ENCODE data around the gene EEIG2.
"Not testable (repeated sequence)": the region's sequence is repeated elsewhere in the genome, so short reads cannot be mapped to it uniquely, and the experiment has no call there.

The EEIG2 gene

GRCh38 chr1:108531444-108531843 lies 28.5 kb upstream of the EEIG2 start:
- H3K4me3 ChIP-seq (ENCODE audit: low read length), result no peak overlapping the region
- no peak overlapping the region for H3K9ac ChIP-seq (ENCODE audit: low read length)
- no peaks in the 10 kb centered on the region for H3K9me3 ChIP-seq (ENCODE audit: control insufficient read depth, low read depth, low read length)
- H3K4me1 ChIP-seq (ENCODE audit: control insufficient read depth, low read depth, low read length), result peaks cover 6% of the 10 kb centered on the region
- H3K27ac ChIP-seq (ENCODE audit: low read length), result no peak overlapping the region
- no peaks in the 10 kb centered on the region for H3K36me3 ChIP-seq (ENCODE audit: control insufficient read depth, low read depth, low read length)
- H3K27me3 ChIP-seq (ENCODE audit: control insufficient read depth, insufficient read depth, low read length), result no peaks in the 10 kb centered on the region

DNA sequence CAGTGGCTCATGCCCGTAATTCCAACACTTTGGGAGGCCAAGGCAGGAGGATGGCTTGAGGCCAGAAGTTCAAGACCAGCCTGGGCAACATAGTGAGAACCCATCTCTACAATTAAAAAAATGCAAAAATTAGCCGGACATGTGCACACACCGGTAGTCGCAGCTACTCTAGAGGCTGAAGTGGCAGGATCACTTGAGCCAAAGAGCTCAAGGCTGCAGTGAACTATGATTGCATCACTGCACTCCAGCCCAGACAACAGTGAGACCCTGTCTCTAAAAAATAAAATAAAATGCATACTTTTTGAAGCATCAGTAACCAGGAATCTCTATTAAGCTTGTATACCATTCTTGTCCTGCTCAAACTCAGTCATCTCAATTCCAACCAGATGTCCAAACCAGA lies 27.2 kb upstream of the EEIG2 start:
- Histone ChIP-seq H3K9me3 (ENCODE audit: control insufficient read depth, low read depth, low read length) (no peaks in the 10 kb centered on the region), H3K4me3 (ENCODE audit: low read length) (no peak overlapping the region), H3K27ac (ENCODE audit: low read length) (no peak overlapping the region), H3K9ac (ENCODE audit: low read length) (no peak overlapping the region), H3K4me1 (ENCODE audit: control insufficient read depth, low read depth, low read length) (peaks cover 6% of the 10 kb centered on the region), H3K36me3 (ENCODE audit: control insufficient read depth, low read depth, low read length) (no peaks in the 10 kb centered on the region), H3K27me3 (ENCODE audit: control insufficient read depth, insufficient read depth, low read length) (no peaks in the 10 kb centered on the region)

DNA sequence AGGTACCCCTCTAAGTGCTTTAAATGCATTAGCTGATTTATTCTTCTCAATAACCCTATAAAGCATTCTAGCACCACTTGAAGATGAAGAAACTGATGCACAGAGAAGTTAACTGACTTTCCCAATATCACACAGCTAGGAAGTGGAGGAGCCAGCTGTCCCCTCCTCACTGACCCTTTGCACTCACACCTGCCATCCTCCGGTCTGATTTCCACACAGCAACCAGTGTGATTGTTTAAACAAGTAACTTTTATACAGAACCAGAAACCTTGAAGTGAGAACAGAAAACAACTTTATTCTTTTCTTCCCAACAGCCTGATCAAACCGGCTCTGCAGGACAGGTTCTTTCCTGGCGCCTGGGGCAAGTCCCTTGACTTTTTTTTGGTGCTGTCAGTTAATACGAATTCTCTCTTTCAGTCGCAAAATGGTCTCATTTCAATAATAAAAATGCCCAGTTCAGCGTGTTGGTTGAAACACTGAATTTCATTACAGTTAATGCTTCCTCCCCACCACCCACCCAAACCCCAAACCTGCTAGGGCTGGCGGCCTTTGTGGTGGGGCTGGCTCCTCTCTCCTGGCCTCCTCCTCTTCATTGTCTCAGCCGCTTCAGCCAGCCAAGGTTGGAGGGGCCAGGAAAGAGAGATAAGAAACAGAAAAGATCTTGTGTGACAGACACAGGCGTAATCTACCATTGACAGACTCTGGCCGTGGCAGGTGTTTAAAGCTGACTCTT lies 26.4 kb upstream of the EEIG2 start:
- Histone ChIP-seq H3K36me3 (ENCODE audit: control insufficient read depth, low read depth, low read length) (no peaks in the 10 kb centered on the region), H3K27ac (ENCODE audit: low read length) (no peak overlapping the region), H3K27me3 (ENCODE audit: control insufficient read depth, insufficient read depth, low read length) (no peaks in the 10 kb centered on the region), H3K4me1 (ENCODE audit: control insufficient read depth, low read depth, low read length) (peaks cover 6% of the 10 kb centered on the region), H3K9ac (ENCODE audit: low read length) (no peak overlapping the region), H3K9me3 (ENCODE audit: control insufficient read depth, low read depth, low read length) (no peaks in the 10 kb centered on the region), H3K4me3 (ENCODE audit: low read length) (no peak overlapping the region)

GRCh38 chr1:108534759-108535158 lies 25.1 kb upstream of the EEIG2 start:
- H3K4me1 ChIP-seq (ENCODE audit: control insufficient read depth, low read depth, low read length), result peaks cover 6% of the 10 kb centered on the region
- no peaks in the 10 kb centered on the region for H3K27me3 ChIP-seq (ENCODE audit: control insufficient read depth, insufficient read depth, low read length)
- no peaks in the 10 kb centered on the region for H3K9me3 ChIP-seq (ENCODE audit: control insufficient read depth, low read depth, low read length)
- no peak overlapping the region for H3K27ac ChIP-seq (ENCODE audit: low read length)
- no peak overlapping the region for H3K4me3 ChIP-seq (ENCODE audit: low read length)
- H3K36me3 ChIP-seq (ENCODE audit: control insufficient read depth, low read depth, low read length), result no peaks in the 10 kb centered on the region
- H3K9ac ChIP-seq (ENCODE audit: low read length), result no peak overlapping the region

DNA sequence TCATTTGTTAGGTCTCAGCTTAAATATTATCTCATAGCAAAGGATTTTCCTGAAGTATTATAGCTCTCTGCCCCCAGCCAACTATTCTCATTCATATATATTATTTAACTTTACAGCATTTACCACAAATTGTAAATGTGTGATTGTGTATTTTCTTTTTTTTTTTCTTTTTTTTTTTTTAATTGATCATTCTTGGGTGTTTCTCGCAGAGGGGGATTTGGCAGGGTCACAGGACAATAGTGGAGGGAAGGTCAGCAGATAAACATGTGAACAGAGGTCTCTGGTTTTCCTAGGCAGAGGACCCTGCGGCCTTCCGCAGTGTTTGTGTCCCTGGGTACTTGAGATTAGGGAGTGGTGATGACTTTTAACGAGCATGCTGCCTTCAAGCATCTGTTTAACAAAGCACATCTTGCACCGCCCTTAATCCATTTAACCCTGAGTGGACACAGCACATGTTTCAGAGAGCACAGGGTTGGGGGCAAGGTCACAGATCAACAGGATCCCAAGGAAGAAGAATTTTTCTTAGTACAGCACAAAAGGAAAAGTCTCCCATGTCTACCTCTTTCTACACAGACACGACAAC lies 24.5 kb upstream of the EEIG2 start:
- not testable (repeated sequence) for H3K9me3 ChIP-seq (ENCODE audit: control insufficient read depth, low read depth, low read length); H3K9ac ChIP-seq (ENCODE audit: low read length); H3K4me3 ChIP-seq (ENCODE audit: low read length); H3K27ac ChIP-seq (ENCODE audit: low read length); H3K27me3 ChIP-seq (ENCODE audit: control insufficient read depth, insufficient read depth, low read length); H3K4me1 ChIP-seq (ENCODE audit: control insufficient read depth, low read depth, low read length); H3K36me3 ChIP-seq (ENCODE audit: control insufficient read depth, low read depth, low read length)

DNA sequence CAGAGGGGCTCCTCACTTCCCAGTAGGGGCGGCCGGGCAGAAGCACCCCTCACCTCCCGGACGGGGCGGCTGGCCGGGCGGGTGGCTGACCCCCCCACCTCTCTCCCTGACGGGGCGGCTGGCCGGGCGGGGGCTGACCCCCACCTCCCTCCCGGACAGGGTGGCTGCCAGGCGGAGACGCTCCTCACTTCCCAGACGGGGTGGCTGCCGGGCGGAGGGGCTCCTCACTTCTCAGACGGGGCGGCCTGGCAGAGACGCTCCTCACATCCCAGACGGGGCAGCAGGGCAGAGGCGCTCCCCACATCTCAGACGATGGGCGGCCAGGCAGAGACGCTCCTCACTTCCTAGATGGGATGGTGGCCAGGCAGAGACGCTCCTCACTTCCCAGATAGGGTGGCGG lies 23.9 kb upstream of the EEIG2 start:
- H3K9ac ChIP-seq (ENCODE audit: low read length); H3K27ac ChIP-seq (ENCODE audit: low read length); H3K4me1 ChIP-seq (ENCODE audit: control insufficient read depth, low read depth, low read length); H3K4me3 ChIP-seq (ENCODE audit: low read length); H3K36me3 ChIP-seq (ENCODE audit: control insufficient read depth, low read depth, low read length); H3K9me3 ChIP-seq (ENCODE audit: control insufficient read depth, low read depth, low read length); H3K27me3 ChIP-seq (ENCODE audit: control insufficient read depth, insufficient read depth, low read length): not testable (repeated sequence)

DNA sequence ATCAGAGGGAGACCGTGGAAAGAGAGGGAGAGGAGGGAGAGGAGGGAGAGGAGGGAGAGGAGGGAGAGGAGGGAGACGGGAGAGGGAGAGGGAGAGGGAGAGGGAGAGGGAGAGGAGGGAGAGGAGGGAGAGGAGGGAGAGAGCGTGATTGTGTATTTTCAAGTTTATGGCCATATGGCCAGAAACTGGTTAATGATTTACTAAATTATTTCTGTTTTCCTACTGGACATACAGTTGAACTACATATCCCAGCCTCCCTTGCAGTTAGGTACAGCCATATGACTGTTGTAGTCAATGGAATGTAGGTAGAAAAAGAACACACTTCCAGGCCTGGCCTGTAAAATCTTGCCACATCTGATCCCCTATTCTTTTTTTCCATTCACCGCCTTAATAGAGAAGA lies 23.1 kb upstream of the EEIG2 start:
- not testable (repeated sequence) for H3K4me1 ChIP-seq (ENCODE audit: control insufficient read depth, low read depth, low read length); H3K27ac ChIP-seq (ENCODE audit: low read length)

DNA sequence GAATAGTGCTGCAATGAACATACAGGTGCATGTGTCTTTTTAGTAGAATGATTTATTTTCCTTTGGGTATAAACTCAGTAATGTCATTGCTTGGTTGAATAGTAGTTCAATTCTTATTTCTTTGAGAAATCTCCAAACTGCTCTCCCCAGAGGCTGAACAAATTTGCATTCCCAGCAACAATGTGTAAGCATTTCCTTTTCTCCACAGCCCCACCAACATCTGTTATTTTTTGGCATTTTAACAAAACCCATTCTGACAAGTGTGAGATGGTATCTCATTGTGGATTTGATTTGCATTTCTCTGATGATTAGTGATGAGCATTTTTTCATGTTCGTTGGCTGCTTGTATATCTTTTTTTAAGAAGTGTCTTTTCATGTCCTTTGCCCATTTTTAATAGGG lies 21.9 kb upstream of the EEIG2 start:
- Histone ChIP-seq H3K27me3 (ENCODE audit: control insufficient read depth, insufficient read depth, low read length) (no peaks in the 10 kb centered on the region), H3K36me3 (ENCODE audit: control insufficient read depth, low read depth, low read length) (no peaks in the 10 kb centered on the region), H3K9ac (ENCODE audit: low read length) (no peak overlapping the region), H3K4me1 (ENCODE audit: control insufficient read depth, low read depth, low read length) (peaks cover 12% of the 10 kb centered on the region), H3K9me3 (ENCODE audit: control insufficient read depth, low read depth, low read length) (no peaks in the 10 kb centered on the region), H3K27ac (ENCODE audit: low read length) (no peak overlapping the region), H3K4me3 (ENCODE audit: low read length) (no peak overlapping the region)

More for the DNA sequence above, 23.1 kb upstream of the EEIG2 start:
- H3K9ac ChIP-seq (ENCODE audit: low read length); H3K27me3 ChIP-seq (ENCODE audit: control insufficient read depth, insufficient read depth, low read length); H3K9me3 ChIP-seq (ENCODE audit: control insufficient read depth, low read depth, low read length); H3K36me3 ChIP-seq (ENCODE audit: control insufficient read depth, low read depth, low read length); H3K4me3 ChIP-seq (ENCODE audit: low read length): not testable (repeated sequence)

DNA sequence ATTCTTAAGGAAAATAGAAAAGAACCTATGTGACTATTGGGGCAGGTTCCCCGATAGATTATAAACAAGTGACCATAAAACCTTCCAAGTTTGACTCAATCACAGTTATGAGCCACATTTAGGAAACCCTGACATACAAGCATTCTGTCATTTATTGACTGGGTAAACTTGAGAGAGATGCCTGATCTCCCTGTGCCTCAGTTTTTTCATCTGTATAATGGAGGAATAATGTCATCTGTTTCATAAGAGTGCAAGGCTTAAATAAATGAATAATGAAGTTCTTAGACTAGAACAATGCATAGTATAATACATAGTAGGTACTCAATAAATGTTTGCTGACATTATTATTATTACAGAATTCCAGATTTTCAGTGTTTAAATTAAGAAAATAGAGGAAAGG lies 18.9 kb upstream of the EEIG2 start:
- no peaks in the 10 kb centered on the region for H3K36me3 ChIP-seq (ENCODE audit: control insufficient read depth, low read depth, low read length)
- H3K27ac ChIP-seq (ENCODE audit: low read length), result no peak overlapping the region
- no peak overlapping the region for H3K9ac ChIP-seq (ENCODE audit: low read length)
- no peaks in the 10 kb centered on the region for H3K27me3 ChIP-seq (ENCODE audit: control insufficient read depth, insufficient read depth, low read length)
- H3K4me3 ChIP-seq (ENCODE audit: low read length), result no peak overlapping the region
- no peaks in the 10 kb centered on the region for H3K9me3 ChIP-seq (ENCODE audit: control insufficient read depth, low read depth, low read length)
- peaks cover 6% of the 10 kb centered on the region for H3K4me1 ChIP-seq (ENCODE audit: control insufficient read depth, low read depth, low read length)

GRCh38 chr1:108541861-108542260 lies 18.0 kb upstream of the EEIG2 start:
- Histone ChIP-seq H3K27ac (ENCODE audit: low read length) (no peak overlapping the region), H3K4me1 (ENCODE audit: control insufficient read depth, low read depth, low read length) (peaks cover 6% of the 10 kb centered on the region), H3K36me3 (ENCODE audit: control insufficient read depth, low read depth, low read length) (no peaks in the 10 kb centered on the region), H3K27me3 (ENCODE audit: control insufficient read depth, insufficient read depth, low read length) (no peaks in the 10 kb centered on the region), H3K4me3 (ENCODE audit: low read length) (no peak overlapping the region), H3K9me3 (ENCODE audit: control insufficient read depth, low read depth, low read length) (no peaks in the 10 kb centered on the region), H3K9ac (ENCODE audit: low read length) (no peak overlapping the region)

GRCh38 chr1:108547493-108547892 lies 12.4 kb upstream of the EEIG2 start:
- not testable (repeated sequence) for H3K9ac ChIP-seq (ENCODE audit: low read length); H3K9me3 ChIP-seq (ENCODE audit: control insufficient read depth, low read depth, low read length); H3K27me3 ChIP-seq (ENCODE audit: control insufficient read depth, insufficient read depth, low read length); H3K4me1 ChIP-seq (ENCODE audit: control insufficient read depth, low read depth, low read length); H3K4me3 ChIP-seq (ENCODE audit: low read length); H3K36me3 ChIP-seq (ENCODE audit: control insufficient read depth, low read depth, low read length); H3K27ac ChIP-seq (ENCODE audit: low read length)

DNA sequence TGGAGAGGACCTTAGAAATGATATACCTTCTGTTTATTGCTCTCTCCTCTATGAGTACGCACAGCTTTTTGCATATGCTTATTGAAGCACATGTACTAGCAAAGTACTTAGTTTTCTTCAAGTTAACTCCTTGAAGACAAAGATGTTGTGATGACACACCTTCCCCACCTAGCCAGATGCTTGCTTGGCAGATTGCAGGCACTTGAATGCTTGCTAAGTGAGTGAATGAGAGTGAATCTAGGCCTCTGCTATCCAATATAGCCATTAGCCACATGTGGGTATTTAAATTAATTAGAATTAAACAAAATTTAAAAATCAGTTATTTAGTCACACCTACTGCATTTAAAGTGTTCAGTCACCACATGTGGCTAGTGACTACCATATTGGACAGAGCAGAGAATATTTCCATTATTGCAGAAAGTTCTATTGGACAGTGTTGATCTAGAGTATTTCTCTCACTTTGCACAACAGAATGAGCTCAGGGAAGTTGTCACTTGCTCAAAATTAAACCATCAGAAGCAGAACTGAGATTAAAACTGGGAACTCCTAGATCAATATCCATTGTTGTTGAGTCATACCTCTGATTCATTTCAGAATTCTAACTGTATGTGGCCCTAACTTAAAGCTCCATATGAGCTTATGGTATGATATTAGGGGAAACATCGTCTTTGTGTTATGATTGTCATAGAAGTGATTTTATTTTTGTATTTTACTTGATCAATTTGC lies 8.6 kb upstream of the EEIG2 start:
- Histone ChIP-seq H3K4me3 (ENCODE audit: low read length) (no peak overlapping the region), H3K9ac (ENCODE audit: low read length) (no peak overlapping the region), H3K9me3 (ENCODE audit: control insufficient read depth, low read depth, low read length) (no peaks in the 10 kb centered on the region), H3K4me1 (ENCODE audit: control insufficient read depth, low read depth, low read length) (no peaks in the 10 kb centered on the region), H3K36me3 (ENCODE audit: control insufficient read depth, low read depth, low read length) (no peaks in the 10 kb centered on the region), H3K27me3 (ENCODE audit: control insufficient read depth, insufficient read depth, low read length) (no peaks in the 10 kb centered on the region), H3K27ac (ENCODE audit: low read length) (no peak overlapping the region)
